Panc1 (cell line): Measurements from ENCODE around the gene CD226.

Source experiments
- CTCF ChIP-seq: fragments of 450-650 bp; IDR thresholded peaks from 2 replicates; pipeline ENCODE4 v1.5.1; 2017; ENCODE audit warnings: mild to moderate bottlenecking
- POLR2AphosphoS5 ChIP-seq: IDR thresholded peaks from 2 replicates; pipeline ENCODE4 v1.6.1; 2012; ENCODE audit warnings: mild to moderate bottlenecking, low read depth, low read length, moderate library complexity
- SIN3A ChIP-seq: IDR thresholded peaks from 2 replicates; pipeline ENCODE4 v1.6.1; 2012; ENCODE audit warnings: low read depth, mild to moderate bottlenecking, low read length, moderate library complexity, borderline replicate concordance; ENCODE audit not compliant: insufficient read depth
- TCF7L2 ChIP-seq: IDR thresholded peaks from 2 replicates; pipeline ENCODE4 v1.6.1; 2011; ENCODE audit warnings: mild to moderate bottlenecking, low read depth, low read length, inconsistent platforms
- TF ChIP-seq, protein P1 (sequence below), 2 experiments: IDR thresholded peaks; 2 replicates each; pipeline ENCODE4 v1.6.1; 2011 to 2012; ENCODE audit warnings: low read depth in 2 of 2, control low read depth in 1 of 2, low read length in 1 of 2, mild to moderate bottlenecking in 1 of 2, moderate library complexity in 1 of 2; ENCODE audit not compliant: insufficient read depth in 1 of 2

DNA sequence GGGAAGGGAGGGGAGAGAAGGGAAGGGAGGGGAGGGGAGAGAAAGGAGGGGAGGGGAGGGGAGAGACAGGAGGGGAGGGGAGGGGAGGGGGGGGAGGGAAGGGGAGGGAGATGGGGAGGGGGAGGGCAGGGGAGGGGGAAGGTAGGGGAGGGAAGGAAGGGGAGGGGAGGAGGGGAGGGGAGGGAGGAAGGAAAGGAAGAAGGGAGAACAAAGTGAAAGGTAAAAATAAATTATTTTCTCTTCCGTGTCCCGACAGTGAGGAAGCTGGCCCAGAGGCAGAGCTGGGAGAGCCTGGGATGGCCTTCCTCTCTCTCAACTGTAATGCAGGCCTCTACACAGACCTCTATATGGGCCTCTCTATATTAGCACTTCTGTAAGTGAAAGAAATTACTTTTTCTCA lies 53.2 kb downstream of the CD226 start:
- no peak for TF ChIP-seq POLR2AphosphoS5
- TF ChIP-seq CTCF, result no peak
- TF ChIP-seq TCF7L2, result no peak
- TF ChIP-seq, protein P1, sequence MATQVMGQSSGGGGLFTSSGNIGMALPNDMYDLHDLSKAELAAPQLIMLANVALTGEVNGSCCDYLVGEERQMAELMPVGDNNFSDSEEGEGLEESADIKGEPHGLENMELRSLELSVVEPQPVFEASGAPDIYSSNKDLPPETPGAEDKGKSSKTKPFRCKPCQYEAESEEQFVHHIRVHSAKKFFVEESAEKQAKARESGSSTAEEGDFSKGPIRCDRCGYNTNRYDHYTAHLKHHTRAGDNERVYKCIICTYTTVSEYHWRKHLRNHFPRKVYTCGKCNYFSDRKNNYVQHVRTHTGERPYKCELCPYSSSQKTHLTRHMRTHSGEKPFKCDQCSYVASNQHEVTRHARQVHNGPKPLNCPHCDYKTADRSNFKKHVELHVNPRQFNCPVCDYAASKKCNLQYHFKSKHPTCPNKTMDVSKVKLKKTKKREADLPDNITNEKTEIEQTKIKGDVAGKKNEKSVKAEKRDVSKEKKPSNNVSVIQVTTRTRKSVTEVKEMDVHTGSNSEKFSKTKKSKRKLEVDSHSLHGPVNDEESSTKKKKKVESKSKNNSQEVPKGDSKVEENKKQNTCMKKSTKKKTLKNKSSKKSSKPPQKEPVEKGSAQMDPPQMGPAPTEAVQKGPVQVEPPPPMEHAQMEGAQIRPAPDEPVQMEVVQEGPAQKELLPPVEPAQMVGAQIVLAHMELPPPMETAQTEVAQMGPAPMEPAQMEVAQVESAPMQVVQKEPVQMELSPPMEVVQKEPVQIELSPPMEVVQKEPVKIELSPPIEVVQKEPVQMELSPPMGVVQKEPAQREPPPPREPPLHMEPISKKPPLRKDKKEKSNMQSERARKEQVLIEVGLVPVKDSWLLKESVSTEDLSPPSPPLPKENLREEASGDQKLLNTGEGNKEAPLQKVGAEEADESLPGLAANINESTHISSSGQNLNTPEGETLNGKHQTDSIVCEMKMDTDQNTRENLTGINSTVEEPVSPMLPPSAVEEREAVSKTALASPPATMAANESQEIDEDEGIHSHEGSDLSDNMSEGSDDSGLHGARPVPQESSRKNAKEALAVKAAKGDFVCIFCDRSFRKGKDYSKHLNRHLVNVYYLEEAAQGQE (IDR thresholded peaks at IDR 0.05; ENCODE audit: insufficient read depth in 1 of 2, low read depth in 2 of 2, low read length in 1 of 2), result no peak
- no peak for TF ChIP-seq SIN3A
